Tibial artery (tissue), 4 donors: ENCODE measurements around the gene SOCS3.

Source experiments
- DNase-seq, 2 donors: peaks; one replicate each; pipeline ENCODE4 v3.0.0-alpha.2; 2019
- H3K27ac ChIP-seq, 2 donors: fragments of 200-600 bp; sonication (generic) in 1 of 2; 1 replicate in 1 of 2; 2 replicates in 1 of 2; pipeline ENCODE4 v1.5.1; 2018 to 2019; ENCODE audit warnings: mild to moderate bottlenecking in 1 of 2
- H3K27me3 ChIP-seq, 2 donors: fragments of 200-600 bp; sonication (generic) in 1 of 2; one replicate each; pipeline versions ENCODE4 v1.5.1 to v1.6.0; 2016 to 2019
- H3K36me3 ChIP-seq, 3 donors: fragments of 200-600 bp; sonication (generic) in 2 of 3; one replicate each; pipeline ENCODE4 v1.5.1; 2016 to 2019; ENCODE audit warnings: mild to moderate bottlenecking in 2 of 3
- H3K4me1 ChIP-seq, 4 donors: fragments of 200-600 bp; sonication (generic) in 2 of 4; 1 replicate in 3 of 4; 2 replicates in 1 of 4; pipeline ENCODE4 v1.5.1; 2016 to 2019
- H3K4me3 ChIP-seq, 2 donors: fragments of 200-600 bp; sonication (generic) in 1 of 2; 1 replicate in 1 of 2; 2 replicates in 1 of 2; pipeline ENCODE4 v1.5.1; 2018 to 2019; ENCODE audit warnings: mild to moderate bottlenecking in 2 of 2
- H3K9me3 ChIP-seq, 3 donors: fragments of 200-600 bp; sonication (generic) in 1 of 3; one replicate each; pipeline ENCODE4 v1.5.1; 2016 to 2019
- intact Hi-C: fragments of 100-400 bp; cut with DNase I; formaldehyde crosslinking; loops from one replicate; pipeline ENCODE4 v1.15.0; 2023; ENCODE audit warnings: low total_unique reads
- TF ChIP-seq, protein P1 (sequence below), 2 experiments: fragments of 200-600 bp in 1 of 2; fragments of 450-650 bp in 1 of 2; IDR thresholded peaks; one replicate each; pipeline ENCODE4 v1.5.1; 2017 to 2019; ENCODE audit warnings: antibody characterized with exemption in 2 of 2, mild to moderate bottlenecking in 1 of 2, moderate library complexity in 1 of 2

Gene SOCS3

DNA sequence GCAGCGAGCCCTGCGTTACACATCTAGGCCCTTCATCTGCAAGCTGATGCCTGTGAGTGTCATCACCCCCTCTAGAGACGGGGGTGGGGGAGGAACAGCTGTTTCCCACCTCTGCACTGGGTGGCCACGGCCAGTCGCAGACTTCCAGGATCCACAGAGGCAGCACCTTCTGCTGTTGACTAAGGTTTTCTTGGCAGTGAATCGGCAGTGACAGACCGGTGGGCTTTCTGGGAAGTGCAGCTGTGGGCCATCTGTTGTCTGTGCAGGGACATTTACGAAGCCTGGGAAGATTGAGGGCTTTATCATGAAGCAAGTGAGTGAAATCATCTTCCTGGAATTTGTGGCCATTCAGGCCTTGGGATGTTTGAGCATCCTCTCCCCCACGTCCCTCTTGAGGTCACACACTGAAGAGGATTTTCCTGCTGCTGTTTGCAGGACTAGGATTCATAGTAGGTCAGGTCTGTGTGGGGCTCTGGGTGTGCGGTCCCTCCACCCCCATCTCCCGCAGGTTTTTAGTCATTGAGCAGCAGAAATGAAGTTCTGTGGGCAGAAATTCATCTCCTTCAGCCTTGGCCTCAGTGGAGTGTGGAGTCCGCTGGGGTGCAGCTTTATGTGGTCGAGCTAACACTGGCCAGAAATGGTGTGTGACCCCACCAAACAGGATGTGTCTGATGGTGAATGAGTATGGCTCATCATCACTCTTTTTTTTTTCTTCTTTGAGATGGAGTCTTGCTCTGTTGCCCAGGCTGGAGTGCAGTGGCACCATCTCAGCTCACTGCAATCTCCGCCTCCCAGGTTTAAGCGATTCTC, 30.6 kb upstream of the SOCS3 start:
- H3K27me3 ChIP-seq = no peaks in the 10 kb centered on the region
- intact Hi-C loops = no loop called here
- peaks cover 0 to 22% (median 0%) of the 10 kb centered on the region in 3 donors for H3K36me3 ChIP-seq
- DNase-seq = no peak
- H3K27ac ChIP-seq = no peak overlapping the region
- H3K4me3 ChIP-seq = no peak overlapping the region
- TF ChIP-seq, protein P1, sequence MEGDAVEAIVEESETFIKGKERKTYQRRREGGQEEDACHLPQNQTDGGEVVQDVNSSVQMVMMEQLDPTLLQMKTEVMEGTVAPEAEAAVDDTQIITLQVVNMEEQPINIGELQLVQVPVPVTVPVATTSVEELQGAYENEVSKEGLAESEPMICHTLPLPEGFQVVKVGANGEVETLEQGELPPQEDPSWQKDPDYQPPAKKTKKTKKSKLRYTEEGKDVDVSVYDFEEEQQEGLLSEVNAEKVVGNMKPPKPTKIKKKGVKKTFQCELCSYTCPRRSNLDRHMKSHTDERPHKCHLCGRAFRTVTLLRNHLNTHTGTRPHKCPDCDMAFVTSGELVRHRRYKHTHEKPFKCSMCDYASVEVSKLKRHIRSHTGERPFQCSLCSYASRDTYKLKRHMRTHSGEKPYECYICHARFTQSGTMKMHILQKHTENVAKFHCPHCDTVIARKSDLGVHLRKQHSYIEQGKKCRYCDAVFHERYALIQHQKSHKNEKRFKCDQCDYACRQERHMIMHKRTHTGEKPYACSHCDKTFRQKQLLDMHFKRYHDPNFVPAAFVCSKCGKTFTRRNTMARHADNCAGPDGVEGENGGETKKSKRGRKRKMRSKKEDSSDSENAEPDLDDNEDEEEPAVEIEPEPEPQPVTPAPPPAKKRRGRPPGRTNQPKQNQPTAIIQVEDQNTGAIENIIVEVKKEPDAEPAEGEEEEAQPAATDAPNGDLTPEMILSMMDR (IDR thresholded peaks at IDR 0.05) = no peak
- peaks cover 0 to 47% (median 13%) of the 10 kb centered on the region in 4 donors for H3K4me1 ChIP-seq
- no peaks in the 10 kb centered on the region for H3K9me3 ChIP-seq

DNA sequence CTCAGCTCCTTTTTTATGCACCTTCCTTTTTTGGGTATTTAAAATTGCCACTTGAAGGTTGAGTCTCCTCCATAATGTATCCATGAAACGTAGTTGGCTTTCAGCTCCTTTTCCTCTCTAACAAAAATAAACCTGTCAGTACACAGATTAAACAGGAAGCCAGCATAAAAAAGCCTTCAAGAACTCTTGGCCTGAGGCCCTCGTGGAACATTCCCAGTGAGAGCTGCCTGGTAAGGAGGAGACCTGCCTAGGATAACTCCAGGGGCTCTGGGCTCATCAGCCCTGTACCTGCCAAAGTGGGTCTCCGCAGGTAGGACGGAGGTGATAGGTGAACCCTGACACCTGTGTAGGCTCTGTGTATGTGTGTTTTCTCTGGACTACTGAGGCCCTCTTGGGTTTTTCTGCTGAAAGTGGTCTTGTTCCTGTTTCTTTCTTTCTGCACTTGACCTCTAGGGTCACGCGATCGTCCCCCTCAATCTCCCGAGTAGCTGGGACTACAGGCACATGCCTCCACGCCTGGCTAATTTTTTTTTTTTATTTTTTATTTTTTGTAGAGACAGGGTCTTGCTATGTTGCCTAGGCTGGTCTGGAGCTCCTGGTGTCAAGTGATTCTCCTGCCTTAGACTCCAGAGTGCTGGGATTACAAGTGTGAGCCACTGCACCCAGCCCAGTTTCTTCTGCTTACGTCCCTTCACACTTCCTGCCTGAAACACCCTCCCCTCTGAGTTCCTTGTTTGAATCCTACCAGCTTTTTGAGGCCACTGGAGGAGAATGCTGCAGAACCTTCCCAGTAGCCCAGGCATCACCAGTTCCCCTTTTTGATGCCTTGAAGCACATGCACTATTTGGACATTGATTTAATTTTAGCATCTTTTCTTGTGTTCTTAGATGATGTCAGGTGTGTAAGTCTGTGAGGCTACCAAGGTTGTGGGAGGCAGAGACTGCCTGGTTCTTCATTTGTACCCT, 28.4 kb upstream of the SOCS3 start:
- intact Hi-C loops = no loop called here
- DNase-seq = peak in 1 of 2 donors; percentile 47
- Histone ChIP-seq H3K27ac (peak overlapping the region; percentile 35 to 66), H3K36me3 (peaks cover 0 to 3% (median 0%) of the 10 kb centered on the region in 3 donors), H3K4me3 (no peak overlapping the region), H3K4me1 (peaks cover 0 to 61% (median 22%) of the 10 kb centered on the region in 4 donors), H3K9me3 (no peaks in the 10 kb centered on the region), H3K27me3 (no peaks in the 10 kb centered on the region)
- TF ChIP-seq, protein P1 (IDR thresholded peaks at IDR 0.05) = no peak

DNA sequence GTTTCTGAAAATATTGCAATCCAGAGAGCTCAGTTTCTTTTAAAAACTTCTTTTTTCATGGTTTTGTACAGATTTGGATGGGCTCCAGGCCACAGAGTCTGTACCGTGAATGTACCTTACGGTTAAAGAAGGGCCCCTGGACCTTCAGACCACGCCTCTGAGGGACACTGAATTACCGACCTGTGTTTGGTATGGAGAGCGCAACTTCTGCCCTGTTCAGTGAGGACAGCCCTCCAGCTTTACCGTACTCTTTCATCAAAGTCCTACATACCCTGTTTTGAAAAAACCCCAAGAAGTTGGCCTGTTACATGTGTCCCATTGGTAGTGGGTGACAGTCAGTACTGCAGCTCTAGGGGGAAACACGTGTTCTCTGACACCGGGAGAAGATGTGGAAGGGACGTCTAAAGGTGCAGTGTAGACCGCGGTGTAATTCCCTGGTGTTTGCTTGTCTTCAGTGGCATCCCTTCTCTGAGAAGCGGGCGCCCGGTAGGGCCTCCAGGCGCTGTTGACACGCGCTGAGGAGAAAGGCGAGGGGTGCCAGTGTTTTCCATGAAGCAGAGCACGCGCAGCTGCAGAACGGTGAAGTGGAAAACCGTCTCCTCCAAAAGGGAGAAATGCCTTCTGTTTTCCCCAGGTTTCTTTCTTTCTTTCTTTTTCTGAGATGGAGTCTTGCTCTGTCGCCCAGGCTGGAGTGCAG, 24.8 kb upstream of the SOCS3 start:
- Histone ChIP-seq H3K4me1 (peaks cover 0 to 73% (median 36%) of the 10 kb centered on the region in 4 donors), H3K27ac (peak overlapping the region; percentile 57 to 60), H3K9me3 (no peaks in the 10 kb centered on the region), H3K27me3 (no peaks in the 10 kb centered on the region), H3K36me3 (no peaks in the 10 kb centered on the region), H3K4me3 (no peak overlapping the region)
- intact Hi-C loops = no loop called here
- TF ChIP-seq, protein P1 (IDR thresholded peaks at IDR 0.05) = no peak
- no peak for DNase-seq

DNA sequence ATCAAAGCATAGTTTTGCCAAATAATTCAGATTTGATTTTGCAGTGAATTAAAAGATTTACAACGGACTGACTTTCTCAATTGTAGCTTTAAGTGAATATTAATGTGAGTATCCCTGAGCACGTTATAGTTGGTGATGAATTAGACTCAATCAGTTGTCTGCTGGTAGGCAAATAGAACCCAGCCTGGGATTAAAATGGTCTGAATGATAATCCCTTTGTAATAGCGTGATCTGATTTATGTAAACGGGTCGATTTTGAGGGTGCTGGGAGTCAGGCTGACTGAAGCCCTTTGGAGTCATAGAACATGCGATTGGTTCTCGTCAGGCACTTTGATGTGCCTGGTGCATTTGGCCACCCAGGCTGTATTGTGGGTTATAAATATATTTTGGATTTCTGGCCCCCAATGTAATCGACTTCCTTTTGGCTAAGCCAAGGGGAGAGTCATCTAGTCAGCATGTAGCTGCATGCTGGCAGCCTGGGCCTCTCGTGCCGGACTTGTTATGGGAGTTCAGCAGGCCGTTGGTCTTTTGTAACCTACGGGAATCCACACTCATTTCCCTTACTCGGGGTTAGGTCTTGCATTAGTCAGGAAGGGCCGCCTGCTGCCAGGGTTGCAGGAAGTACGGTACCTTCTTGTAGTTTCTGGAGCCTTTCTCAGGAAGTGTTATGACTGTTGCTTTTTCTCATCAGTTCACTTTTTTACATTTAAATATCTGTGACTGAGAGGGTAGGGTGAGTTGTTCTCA, 24.0 kb upstream of the SOCS3 start:
- DNase-seq = peak; percentile 90 to 94
- Histone ChIP-seq H3K27ac (peak overlapping the region; percentile 57 to 60), H3K4me3 (no peak overlapping the region), H3K9me3 (no peaks in the 10 kb centered on the region), H3K36me3 (no peaks in the 10 kb centered on the region), H3K4me1 (peaks cover 0 to 74% (median 42%) of the 10 kb centered on the region in 4 donors), H3K27me3 (no peaks in the 10 kb centered on the region)
- TF ChIP-seq, protein P1 (IDR thresholded peaks at IDR 0.05) = no peak
- intact Hi-C loops = no loop called here
